ENCODE results near the gene WFS1. TPM values are rescaled to one million over a fixed set of nuclear protein-coding genes. Genes with fewer than 3 reads are reported as not detected.

Gene WFS1
- total and polyA plus RNA-seq, 2 of the 4 experiments (the other 2 are of a cell fraction): 9.7 to 42.4 TPM

DNA sequence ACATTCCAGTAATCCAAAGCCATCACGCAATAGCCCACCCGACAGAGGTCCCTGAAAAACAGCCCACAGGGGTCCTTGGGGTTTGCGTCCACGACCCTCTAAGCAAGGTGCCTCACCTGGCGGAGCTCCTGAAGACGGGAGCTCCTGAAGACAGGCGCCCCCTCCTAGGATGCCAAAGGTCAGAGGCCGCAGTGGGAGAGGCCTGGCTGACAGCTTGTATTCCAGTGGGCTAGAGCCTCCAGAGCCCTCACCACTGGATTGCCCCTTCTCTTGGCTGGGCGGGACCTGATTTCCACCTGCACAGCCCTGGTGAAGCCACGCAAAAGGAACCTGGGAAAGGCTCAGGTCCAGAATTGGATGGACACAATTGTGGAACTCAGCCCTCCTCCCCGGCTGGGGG lies 29.7 kb upstream of the WFS1 start:
- H3K4me3 ChIP-seq (ENCODE audit: insufficient read depth, low read depth, low read length): no peak overlapping the region
- in situ Hi-C loops (cut with MboI; ENCODE audit: low sequenced_read_pairs): no loop called here
- no peaks in the 10 kb centered on the region for H3K36me3 ChIP-seq (ENCODE audit: control insufficient read depth, insufficient read depth, low read length)
- TF ChIP-seq NFE2L2 (IDR thresholded peaks at IDR 0.05; ENCODE audit: low read depth, low read length) (no peak), CEBPB (IDR thresholded peaks at IDR 0.05; ENCODE audit: low read depth, low read length) (no peak), RFX5 (IDR thresholded peaks at IDR 0.05; ENCODE audit: low read depth, low read length) (no peak), BHLHE40 (IDR thresholded peaks at IDR 0.05; ENCODE audit: low read depth, low read length) (no peak), POLR2A (IDR thresholded peaks at IDR 0.05; ENCODE audit: low read depth, low read length) (no peak), RAD21 (IDR thresholded peaks at IDR 0.05; ENCODE audit: low read length) (no peak), SMC3 (IDR thresholded peaks at IDR 0.05; ENCODE audit: low read depth, low read length) (no peak), MXI1 (IDR thresholded peaks at IDR 0.05; ENCODE audit: borderline replicate concordance, low read depth, low read length) (no peak), CHD1 (IDR thresholded peaks at IDR 0.05; ENCODE audit: low read depth, low read length) (no peak), RCOR1 (IDR thresholded peaks at IDR 0.05; ENCODE audit: insufficient replicate concordance, low read length) (no peak), MAZ (IDR thresholded peaks at IDR 0.05; ENCODE audit: borderline replicate concordance, low read depth, low read length) (no peak), FOS (IDR thresholded peaks at IDR 0.05; ENCODE audit: low read depth, low read length) (no peak), MAFK (IDR thresholded peaks at IDR 0.05; ENCODE audit: low read depth, low read length) (no peak)
- TF ChIP-seq, protein P1, sequence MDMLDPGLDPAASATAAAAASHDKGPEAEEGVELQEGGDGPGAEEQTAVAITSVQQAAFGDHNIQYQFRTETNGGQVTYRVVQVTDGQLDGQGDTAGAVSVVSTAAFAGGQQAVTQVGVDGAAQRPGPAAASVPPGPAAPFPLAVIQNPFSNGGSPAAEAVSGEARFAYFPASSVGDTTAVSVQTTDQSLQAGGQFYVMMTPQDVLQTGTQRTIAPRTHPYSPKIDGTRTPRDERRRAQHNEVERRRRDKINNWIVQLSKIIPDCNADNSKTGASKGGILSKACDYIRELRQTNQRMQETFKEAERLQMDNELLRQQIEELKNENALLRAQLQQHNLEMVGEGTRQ (IDR thresholded peaks at IDR 0.05; ENCODE audit: low read depth, low read length): no peak
- TF ChIP-seq, protein P2, sequence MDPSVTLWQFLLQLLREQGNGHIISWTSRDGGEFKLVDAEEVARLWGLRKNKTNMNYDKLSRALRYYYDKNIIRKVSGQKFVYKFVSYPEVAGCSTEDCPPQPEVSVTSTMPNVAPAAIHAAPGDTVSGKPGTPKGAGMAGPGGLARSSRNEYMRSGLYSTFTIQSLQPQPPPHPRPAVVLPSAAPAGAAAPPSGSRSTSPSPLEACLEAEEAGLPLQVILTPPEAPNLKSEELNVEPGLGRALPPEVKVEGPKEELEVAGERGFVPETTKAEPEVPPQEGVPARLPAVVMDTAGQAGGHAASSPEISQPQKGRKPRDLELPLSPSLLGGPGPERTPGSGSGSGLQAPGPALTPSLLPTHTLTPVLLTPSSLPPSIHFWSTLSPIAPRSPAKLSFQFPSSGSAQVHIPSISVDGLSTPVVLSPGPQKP (IDR thresholded peaks at IDR 0.05; ENCODE audit: borderline replicate concordance, low read depth, low read length): no peak
- TF ChIP-seq, protein P3, sequence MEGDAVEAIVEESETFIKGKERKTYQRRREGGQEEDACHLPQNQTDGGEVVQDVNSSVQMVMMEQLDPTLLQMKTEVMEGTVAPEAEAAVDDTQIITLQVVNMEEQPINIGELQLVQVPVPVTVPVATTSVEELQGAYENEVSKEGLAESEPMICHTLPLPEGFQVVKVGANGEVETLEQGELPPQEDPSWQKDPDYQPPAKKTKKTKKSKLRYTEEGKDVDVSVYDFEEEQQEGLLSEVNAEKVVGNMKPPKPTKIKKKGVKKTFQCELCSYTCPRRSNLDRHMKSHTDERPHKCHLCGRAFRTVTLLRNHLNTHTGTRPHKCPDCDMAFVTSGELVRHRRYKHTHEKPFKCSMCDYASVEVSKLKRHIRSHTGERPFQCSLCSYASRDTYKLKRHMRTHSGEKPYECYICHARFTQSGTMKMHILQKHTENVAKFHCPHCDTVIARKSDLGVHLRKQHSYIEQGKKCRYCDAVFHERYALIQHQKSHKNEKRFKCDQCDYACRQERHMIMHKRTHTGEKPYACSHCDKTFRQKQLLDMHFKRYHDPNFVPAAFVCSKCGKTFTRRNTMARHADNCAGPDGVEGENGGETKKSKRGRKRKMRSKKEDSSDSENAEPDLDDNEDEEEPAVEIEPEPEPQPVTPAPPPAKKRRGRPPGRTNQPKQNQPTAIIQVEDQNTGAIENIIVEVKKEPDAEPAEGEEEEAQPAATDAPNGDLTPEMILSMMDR (conservative IDR thresholded peaks at IDR 0.05; ENCODE audit: low read depth, low read length): no peak
- no peak overlapping the region for H4K5ac ChIP-seq (ENCODE audit: low read depth, low read length)
- CTCF ChIA-PET: no interaction called here
- H3K9me1 ChIP-seq (ENCODE audit: insufficient read depth, low read length): no peaks in the 10 kb centered on the region
- no peak overlapping the region for H3K56ac ChIP-seq (ENCODE audit: extremely low read depth, insufficient read depth, low read length)
- dilution Hi-C loops (cut with HindIII; ENCODE audit: low sequenced_read_pairs, unreplicated experiment): no loop called here
- no peaks in the 10 kb centered on the region for H3K4me1 ChIP-seq (ENCODE audit: control insufficient read depth, insufficient read depth, low read length)
- no peak overlapping the region for H4K91ac ChIP-seq (ENCODE audit: insufficient read depth, low read depth, low read length)
- no peak overlapping the region for H2BK120ac ChIP-seq (ENCODE audit: low read depth, low read length)
- H2BK5ac ChIP-seq (ENCODE audit: low read depth, low read length, poor library complexity, severe bottlenecking): no peak overlapping the region
- no peak overlapping the region for H3K23ac ChIP-seq (ENCODE audit: low read depth, low read length)
- no peak overlapping the region for H3K18ac ChIP-seq (ENCODE audit: low read depth, low read length)
- H3K4ac ChIP-seq (ENCODE audit: low read depth, low read length): no peak overlapping the region
- H3K9me3 ChIP-seq (ENCODE audit: control insufficient read depth, insufficient read depth, low read length): peaks cover 7% of the 10 kb centered on the region
- H3K27me3 ChIP-seq (ENCODE audit: control insufficient read depth, insufficient read depth, low read length): peaks cover 11% of the 10 kb centered on the region; the same call in 1 of the 2 replicates
- H2BK20ac ChIP-seq (ENCODE audit: low read depth, low read length): no peak overlapping the region
- no peak overlapping the region for H2BK15ac ChIP-seq (ENCODE audit: low read depth, low read length)
- intact Hi-C loops (cut with micrococcal nuclease): no loop called here
- H3K4me2 ChIP-seq (ENCODE audit: low read depth, low read length): no peak overlapping the region
- WGBS, 2 experiments (ENCODE audit: extremely low coverage in 2 of 2, insufficient read length in 1 of 2): 66% methylated on average over 4 of the region's 11 CpGs; no CpG with 5 or more reads in 1 of the 2 experiments
- POLR2A ChIA-PET (ENCODE audit: unreplicated experiment): no interaction called here
- H2AFZ ChIP-seq (replicated peaks; ENCODE audit: low read length, poor library complexity): no peak overlapping the region
- no peak overlapping the region for H4K8ac ChIP-seq (ENCODE audit: low read depth in 2 of 2, low read length in 2 of 2)
- H3K9ac ChIP-seq (ENCODE audit: low read depth, low read length): no peak overlapping the region
- H4K20me1 ChIP-seq (ENCODE audit: insufficient read depth, low read length): no peaks in the 10 kb centered on the region
- no peaks in the 10 kb centered on the region for H3K79me1 ChIP-seq (ENCODE audit: low read depth in 1 of 2, low read length in 2 of 2)
- no TSS peak for BruUV-seq (replicated peaks)
- no peak for DNase-seq
- no peak for ATAC-seq (ENCODE audit: low read depth)
- no peak overlapping the region for H2AK9ac ChIP-seq (replicated peaks; ENCODE audit: low read depth, low read length, poor library complexity)
- H3K14ac ChIP-seq (replicated peaks; ENCODE audit: low read depth, low read length): no peak overlapping the region
- no peak overlapping the region for H3K27ac ChIP-seq (ENCODE audit: insufficient read depth, low read length)
- no peak overlapping the region for H2AK5ac ChIP-seq (ENCODE audit: low read depth, low read length)

Measured in IMR-90 (cell line).